CD4-positive, alpha-beta T cell treated with Interleukin-6 at 100 ng/mL for 8 hours (primary cell): ENCODE data around the gene ATXN7L1.

Source experiments
- DNase-seq: peaks from one replicate; pipeline ENCODE4 v3.0.0-alpha.2; 2020; ENCODE audit warnings: mixed read lengths, low spot score

ATXN7L1 gene

GRCh38 chr7:105778956-105779355 lies 97.4 kb downstream of the ATXN7L1 start:
- DNase-seq = no peak

GRCh38 chr7:105776986-105777910 lies 99.2 kb downstream of the ATXN7L1 start:
- DNase-seq = no peak

- DNase-seq = no peak
Measured at GRCh38 chr7:105776068-105776790, 100.2 kb downstream of the ATXN7L1 start.

GRCh38 chr7:105775580-105775979 lies 100.8 kb downstream of the ATXN7L1 start:
- DNase-seq = no peak

GRCh38 chr7:105773030-105773460 lies 103.4 kb downstream of the ATXN7L1 start:
- DNase-seq = no peak

- no peak for DNase-seq
Measured at GRCh38 chr7:105769901-105770628, 106.3 kb downstream of the ATXN7L1 start.

GRCh38 chr7:105768898-105769507 lies 107.4 kb downstream of the ATXN7L1 start:
- DNase-seq = no peak

- no peak for DNase-seq
Measured at GRCh38 chr7:105768117-105768516, 108.3 kb downstream of the ATXN7L1 start.

GRCh38 chr7:105766421-105767073 lies 109.9 kb downstream of the ATXN7L1 start:
- DNase-seq = no peak

- no peak for DNase-seq
Measured at GRCh38 chr7:105765846-105766245, 110.6 kb downstream of the ATXN7L1 start.

GRCh38 chr7:105764506-105764905 lies 111.9 kb downstream of the ATXN7L1 start:
- DNase-seq = no peak

- DNase-seq = peak; percentile 31
Measured at GRCh38 chr7:105760551-105761447, 115.6 kb downstream of the ATXN7L1 start.

GRCh38 chr7:105759670-105760550 lies 116.5 kb downstream of the ATXN7L1 start:
- peak; percentile 25 for DNase-seq

- no peak for DNase-seq
Measured at GRCh38 chr7:105756367-105756766, 120.0 kb downstream of the ATXN7L1 start.

- DNase-seq = no peak
Measured at GRCh38 chr7:105752671-105753275, 123.6 kb downstream of the ATXN7L1 start.

GRCh38 chr7:105751054-105751453 lies 125.3 kb downstream of the ATXN7L1 start:
- DNase-seq = no peak

GRCh38 chr7:105748701-105749100 lies 127.7 kb downstream of the ATXN7L1 start:
- no peak for DNase-seq

- no peak for DNase-seq
Measured at GRCh38 chr7:105745681-105746330, 130.6 kb downstream of the ATXN7L1 start.
